Head of caudate nucleus (tissue), 42 donors: ENCODE measurements around the gene TIMM23.
A peak's percentile ranks its signal among the peaks of the same experiment; 100 is the strongest.

ENCODE experiments used
- DNase-seq, 42 donors: peaks; one replicate each; pipeline versions ENCODE4 v3.0.0 to v3.0.0-alpha.2; 2020 to 2021; ENCODE audit warnings: mixed read lengths in 7 of 42
- intact Hi-C: fragments of 100-400 bp; cut with DNase I; formaldehyde crosslinking; loops from one replicate; pipeline ENCODE4 v1.15.0; 2022

Gene TIMM23

GRCh38 chr10:46018453-46019176 is 46.3 kb downstream of the TIMM23 start:
- intact Hi-C loops, result no loop called here
- DNase-seq, result no peak

- intact Hi-C loops, result no loop called here
- DNase-seq, result no peak
Measured at GRCh38 chr10:46019177-46019528, 46.9 kb downstream of the TIMM23 start.

DNA sequence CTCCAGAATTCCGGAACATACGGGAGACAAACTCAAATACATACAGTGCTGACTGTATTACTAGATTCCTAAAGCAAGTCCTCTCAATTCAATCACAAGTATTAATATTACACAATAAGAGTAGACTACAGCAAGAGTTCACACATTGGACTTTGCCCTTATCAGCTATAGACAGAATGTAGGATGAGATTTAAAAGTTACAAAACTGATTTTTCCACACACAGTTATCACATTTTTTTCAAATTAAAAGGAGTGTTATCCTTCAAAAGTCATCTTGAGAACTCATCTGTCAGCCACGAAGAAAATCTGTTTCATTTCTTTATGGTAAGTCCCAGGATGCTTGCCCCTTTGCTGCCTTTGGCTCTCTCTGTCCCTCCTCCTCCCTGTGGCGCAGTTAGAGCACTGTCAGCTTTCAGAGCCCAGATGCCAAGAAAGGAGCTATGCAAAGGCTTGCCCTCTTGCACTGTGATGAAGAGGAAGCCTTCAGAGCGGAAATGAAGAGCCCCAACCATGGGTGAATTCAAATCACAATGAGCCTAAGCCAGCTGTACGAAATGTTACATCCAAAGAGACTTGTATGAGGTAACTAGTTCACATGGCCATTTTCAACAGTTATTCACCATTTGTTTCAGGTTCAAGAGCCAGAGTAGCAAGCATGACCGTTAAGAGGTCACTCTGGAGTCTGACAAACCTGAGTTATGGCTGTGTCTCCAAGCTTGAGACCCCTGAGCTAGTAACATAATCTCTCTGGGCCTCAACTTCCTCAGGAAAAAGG is 47.5 kb downstream of the TIMM23 start:
- intact Hi-C loops, result no loop called here
- DNase-seq, result peak in 18 of 42 donors; percentile 17 to 55 (median 32)

DNA sequence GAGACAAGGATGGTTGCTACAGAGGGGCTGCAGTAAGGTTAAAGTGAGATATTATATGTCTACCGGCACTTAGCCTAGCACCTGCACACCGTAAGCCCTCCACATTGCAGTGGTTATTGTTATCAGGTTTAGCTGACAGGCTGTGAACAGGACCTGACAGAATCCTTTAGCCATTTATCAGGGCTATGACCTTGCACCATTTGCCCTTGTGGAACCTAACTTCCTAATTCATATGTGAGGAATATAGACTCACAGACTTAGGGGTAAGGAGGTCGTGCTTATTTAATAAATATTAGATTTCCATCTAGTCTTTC is 48.0 kb downstream of the TIMM23 start:
- intact Hi-C loops, result no loop called here
- DNase-seq, result no peak

- intact Hi-C loops, result no loop called here
Measured at GRCh38 chr10:46022978-46023702, 50.9 kb downstream of the TIMM23 start.

DNA sequence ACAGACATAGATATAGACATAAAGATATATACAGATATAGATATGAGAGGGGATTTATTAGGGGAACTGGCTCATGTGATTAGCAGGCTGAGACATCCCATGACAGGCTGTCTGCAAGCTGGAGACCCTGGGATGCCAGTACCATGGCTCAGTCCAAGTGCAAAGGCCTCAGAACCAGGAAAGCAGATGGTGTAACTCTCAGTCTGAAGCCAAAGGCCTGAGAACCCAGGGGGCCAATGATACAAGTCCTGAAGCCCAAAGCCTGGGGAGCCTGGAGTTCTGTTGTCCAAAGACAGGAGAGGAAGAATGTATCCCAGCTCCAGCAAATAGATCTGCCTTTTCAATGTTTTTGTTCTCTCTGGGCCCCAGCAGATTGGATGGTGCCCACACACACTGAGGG is 52.7 kb downstream of the TIMM23 start:
- intact Hi-C loops, result no loop called here
- no peak for DNase-seq

More at GRCh38 chr10:46022978-46023702, 50.9 kb downstream of the TIMM23 start:
- DNase-seq, result peak; percentile 77 to 95 (median 90)

DNA sequence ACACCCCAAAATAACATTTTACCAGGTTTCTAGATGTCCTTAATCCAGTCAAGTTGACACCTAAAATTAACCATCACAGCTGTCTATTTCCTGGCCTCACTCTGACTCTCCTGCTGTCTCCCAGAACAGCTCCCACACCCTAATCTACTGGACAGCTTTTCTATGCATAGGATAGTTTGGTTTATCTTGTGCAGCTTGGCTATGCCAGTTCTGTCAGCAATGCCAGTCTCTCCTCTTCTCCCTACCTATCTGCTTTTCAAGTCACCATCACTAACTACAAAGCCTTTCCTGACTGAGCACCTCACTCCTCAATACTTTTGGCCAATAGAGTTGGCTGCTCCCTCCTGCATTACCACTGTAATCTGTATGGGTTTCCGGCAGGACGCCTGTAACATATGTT is 53.1 kb downstream of the TIMM23 start:
- DNase-seq, result no peak
- intact Hi-C loops, result no loop called here

- intact Hi-C loops, result no loop called here
Measured at GRCh38 chr10:46026106-46026505, 53.8 kb downstream of the TIMM23 start.

DNA sequence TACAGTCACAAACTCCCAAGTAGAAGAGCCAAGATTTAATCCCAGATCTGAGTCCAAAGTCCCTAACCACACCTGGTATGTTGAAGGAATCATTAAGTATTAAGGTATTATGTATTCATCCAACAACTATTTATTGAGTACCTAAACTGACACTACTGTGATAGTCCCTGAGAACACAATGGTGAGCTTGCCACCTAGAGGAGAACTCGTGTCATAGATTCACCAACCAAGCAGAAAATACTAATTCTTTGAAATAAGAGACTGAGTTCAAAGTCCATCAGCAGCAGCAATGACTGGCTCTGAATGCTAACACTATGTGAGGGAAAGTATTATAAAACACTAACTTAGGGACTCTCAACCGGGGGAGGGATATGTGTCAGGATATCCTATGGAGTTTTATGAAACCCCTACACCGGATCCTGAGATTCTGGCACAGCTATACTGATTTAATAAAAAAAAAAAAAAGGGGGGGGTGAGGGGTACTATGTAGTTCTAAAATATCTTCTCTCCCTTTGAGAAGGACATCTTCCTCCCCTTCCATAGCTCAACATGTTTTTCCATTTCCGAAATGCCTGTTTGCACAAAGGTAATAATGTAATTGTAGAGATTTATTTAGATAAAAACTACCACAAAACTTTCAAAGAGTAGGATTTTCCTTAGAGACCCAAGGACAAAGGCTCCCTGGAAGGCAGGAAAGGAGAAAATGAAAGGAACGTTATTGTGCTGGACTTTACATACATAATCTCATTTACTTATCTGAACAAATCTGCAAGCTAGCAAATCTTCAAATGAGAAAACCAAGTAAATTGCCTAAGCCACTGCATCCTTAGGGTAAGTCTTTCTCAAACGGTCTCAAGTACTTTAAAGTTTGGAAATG is 56.5 kb downstream of the TIMM23 start:
- intact Hi-C loops, result no loop called here
- DNase-seq, result peak in 13 of 42 donors; percentile 6 to 57 (median 32)

More at GRCh38 chr10:46026106-46026505, 53.8 kb downstream of the TIMM23 start:
- DNase-seq, result no peak

DNA sequence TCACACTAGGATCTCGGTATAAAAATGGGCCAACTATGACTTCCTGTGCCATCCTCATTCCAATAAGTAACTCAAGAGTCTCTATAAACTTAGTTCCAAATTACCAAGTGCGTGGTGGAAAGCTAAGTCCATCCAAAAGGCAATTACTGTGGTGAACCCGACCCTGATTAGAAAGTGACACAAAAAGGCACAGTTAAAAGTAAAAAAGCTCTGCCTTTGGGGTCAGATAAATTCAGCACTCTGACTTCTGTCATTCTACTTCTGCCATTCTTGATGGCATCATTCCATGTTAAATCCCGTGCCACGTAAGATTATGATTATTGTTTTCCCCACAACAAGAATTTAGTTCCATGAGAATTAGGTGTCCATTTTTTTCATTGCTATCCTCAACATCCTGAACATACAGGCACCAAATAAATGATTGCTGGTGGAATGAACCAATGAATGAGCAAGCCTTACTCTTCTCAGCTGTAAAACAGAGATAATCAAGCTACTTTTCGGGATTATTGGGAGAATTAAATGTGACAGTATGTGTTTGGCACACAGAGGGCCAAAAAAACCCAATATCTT is 57.3 kb downstream of the TIMM23 start:
- no peak for DNase-seq
- intact Hi-C loops, result loop anchor here (10.0 kb wide), 1 partner anchor 55 kb away; the partner anchor contains the start of gene TIMM23

- DNase-seq, result peak; percentile 92 to 99 (median 97)
- intact Hi-C loops, result loop anchor here (10.0 kb wide), 1 partner anchor 56 kb away; the partner anchor contains the start of gene TIMM23
Measured at GRCh38 chr10:46030091-46030937, 58.0 kb downstream of the TIMM23 start, which contains the start of gene NCOA4. Gene NCOA4 (minus strand): TSS chr10:46030623. CDS start chr10:46016680, 13,943 bp downstream.

GRCh38 chr10:46031648-46032532 is 59.6 kb downstream of the TIMM23 start:
- intact Hi-C loops, result loop anchor here (10.0 kb wide), 1 partner anchor 57 kb away; the partner anchor contains the start of gene TIMM23
- DNase-seq, result no peak

GRCh38 chr10:46033602-46034011 is 61.3 kb downstream of the TIMM23 start:
- no peak for DNase-seq
- intact Hi-C loops, result loop anchor here (10.0 kb wide), 1 partner anchor 59 kb away; the partner anchor contains the start of gene TIMM23

GRCh38 chr10:46035923-46036849 is 63.9 kb downstream of the TIMM23 start:
- no peak for DNase-seq
- intact Hi-C loops, result loop anchor here (10.0 kb wide), 1 partner anchor 61 kb away; the partner anchor contains the start of gene TIMM23
